ENCODE results near the gene ZCCHC13. TPM values are rescaled to one million over a fixed set of nuclear protein-coding genes. Genes with fewer than 3 reads are reported as not detected.
"Not testable (repeated sequence)": the region's sequence is repeated elsewhere in the genome, so short reads cannot be mapped to it uniquely, and the experiment has no call there.

ZCCHC13 gene
- polyA plus RNA-seq, 2 of the 4 experiments (the other 2 are of a cell fraction): not detected

GRCh38 chrX:74297766-74298165, 6.2 kb upstream of the ZCCHC13 start:
- TF ChIP-seq FOXS1 (CRISPR knock-in tag; IDR thresholded peaks at IDR 0.05) (no peak), TFCP2L1 (CRISPR knock-in tag; IDR thresholded peaks at IDR 0.05) (no peak), ZFP36 (IDR thresholded peaks at IDR 0.05; ENCODE audit: borderline replicate concordance, partially characterized antibody) (no peak)
- Histone ChIP-seq H3K4me2 (no peak overlapping the region), H3K27ac (no peak overlapping the region), H3K4me1 (no peaks in the 10 kb centered on the region), H3K9me3 (no peaks in the 10 kb centered on the region), H3K4me3 (no peak overlapping the region)
- ChIA-PET CTCF (no interaction called here), POLR2A (no interaction called here)
- FAIRE-seq: no peak
- ATAC-seq: no peak
- WGBS (ENCODE audit: missing lambda C conversion rate): 95% methylated on average over 4 of the region's 4 CpGs
- no peak for DNase-seq (ENCODE audit: low read depth in 1 of 2, low spot score in 1 of 2)

DNA sequence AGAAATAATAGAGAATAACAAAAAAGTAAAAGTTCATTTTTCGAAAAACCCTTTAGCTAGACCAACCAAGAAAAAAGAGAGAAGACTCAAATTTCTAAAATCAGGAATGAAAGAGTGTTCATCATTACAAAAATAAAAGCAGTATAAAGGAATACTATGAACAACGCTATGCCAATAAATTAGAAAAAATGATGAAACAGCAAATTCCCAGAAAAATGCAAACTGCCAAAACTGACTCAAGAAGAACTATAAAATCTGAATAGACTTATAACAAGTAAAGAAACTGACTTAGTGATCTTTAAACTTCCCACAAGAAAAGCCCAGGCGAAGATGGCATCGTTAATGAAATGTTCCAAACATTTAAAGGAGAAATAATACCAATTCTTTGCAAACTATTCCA, 3.1 kb upstream of the ZCCHC13 start:
- Histone ChIP-seq H3K4me2 (no peak overlapping the region), H3K4me3 (no peak overlapping the region), H3K27ac (no peak overlapping the region), H3K9me3 (no peaks in the 10 kb centered on the region), H3K4me1 (no peaks in the 10 kb centered on the region)
- DNase-seq (ENCODE audit: low read depth in 1 of 2, low spot score in 1 of 2) (no peak), FAIRE-seq (no peak), ATAC-seq (no peak)
- WGBS (ENCODE audit: missing lambda C conversion rate): 76% methylated on average over 4 of the region's 4 CpGs
- TF ChIP-seq MAFK (IDR thresholded peaks at IDR 0.05; ENCODE audit: partially characterized antibody) (peak; percentile 65), EHMT2 (IDR thresholded peaks at IDR 0.05; ENCODE audit: low read depth) (no peak)
- CTCF ChIA-PET: no interaction called here
- POLR2A ChIA-PET: no interaction called here

- FAIRE-seq (no peak), ATAC-seq (no peak), DNase-seq (ENCODE audit: low read depth in 1 of 2, low spot score in 1 of 2) (no peak)
- TF ChIP-seq JUN (IDR thresholded peaks at IDR 0.05): no peak
- TF ChIP-seq TFCP2L1 (CRISPR knock-in tag; IDR thresholded peaks at IDR 0.05): no peak
- no peak for TF ChIP-seq POLR2A (IDR thresholded peaks at IDR 0.05; ENCODE audit: low read length)
- TF ChIP-seq, protein P1, sequence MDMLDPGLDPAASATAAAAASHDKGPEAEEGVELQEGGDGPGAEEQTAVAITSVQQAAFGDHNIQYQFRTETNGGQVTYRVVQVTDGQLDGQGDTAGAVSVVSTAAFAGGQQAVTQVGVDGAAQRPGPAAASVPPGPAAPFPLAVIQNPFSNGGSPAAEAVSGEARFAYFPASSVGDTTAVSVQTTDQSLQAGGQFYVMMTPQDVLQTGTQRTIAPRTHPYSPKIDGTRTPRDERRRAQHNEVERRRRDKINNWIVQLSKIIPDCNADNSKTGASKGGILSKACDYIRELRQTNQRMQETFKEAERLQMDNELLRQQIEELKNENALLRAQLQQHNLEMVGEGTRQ (IDR thresholded peaks at IDR 0.05): no peak
- TF ChIP-seq SMC3 (IDR thresholded peaks at IDR 0.05): no peak
- no peak for TF ChIP-seq ZC3H11A (IDR thresholded peaks at IDR 0.05)
- no peak for TF ChIP-seq SREBF2 (IDR thresholded peaks at IDR 0.05)
- TF ChIP-seq KDM1A (IDR thresholded peaks at IDR 0.05; ENCODE audit: low read depth): no peak
- no peak for TF ChIP-seq ELK1 (IDR thresholded peaks at IDR 0.05; ENCODE audit: low read depth, low read length)
- no peak for TF ChIP-seq MAX (IDR thresholded peaks at IDR 0.05)
- no peak for TF ChIP-seq KDM5A (IDR thresholded peaks at IDR 0.05)
- no peak for TF ChIP-seq CEBPB (IDR thresholded peaks at IDR 0.05)
- TF ChIP-seq ZSCAN20 (CRISPR knock-in tag; IDR thresholded peaks at IDR 0.05): no peak
- no peak for TF ChIP-seq BHLHE40 (IDR thresholded peaks at IDR 0.05; ENCODE audit: low read depth, low read length)
- TF ChIP-seq PBX3 (IDR thresholded peaks at IDR 0.05): no peak
- TF ChIP-seq RNF2 (IDR thresholded peaks at IDR 0.05; ENCODE audit: borderline replicate concordance, low read depth): no peak
- TF ChIP-seq HOXA7 (CRISPR knock-in tag; IDR thresholded peaks at IDR 0.05): no peak
- TF ChIP-seq, protein P2, sequence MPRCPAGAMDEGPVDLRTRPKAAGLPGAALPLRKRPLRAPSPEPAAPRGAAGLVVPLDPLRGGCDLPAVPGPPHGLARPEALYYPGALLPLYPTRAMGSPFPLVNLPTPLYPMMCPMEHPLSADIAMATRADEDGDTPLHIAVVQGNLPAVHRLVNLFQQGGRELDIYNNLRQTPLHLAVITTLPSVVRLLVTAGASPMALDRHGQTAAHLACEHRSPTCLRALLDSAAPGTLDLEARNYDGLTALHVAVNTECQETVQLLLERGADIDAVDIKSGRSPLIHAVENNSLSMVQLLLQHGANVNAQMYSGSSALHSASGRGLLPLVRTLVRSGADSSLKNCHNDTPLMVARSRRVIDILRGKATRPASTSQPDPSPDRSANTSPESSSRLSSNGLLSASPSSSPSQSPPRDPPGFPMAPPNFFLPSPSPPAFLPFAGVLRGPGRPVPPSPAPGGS (IDR thresholded peaks at IDR 0.05): no peak
- TF ChIP-seq CBX8 (IDR thresholded peaks at IDR 0.05): no peak
- TF ChIP-seq, protein P3, sequence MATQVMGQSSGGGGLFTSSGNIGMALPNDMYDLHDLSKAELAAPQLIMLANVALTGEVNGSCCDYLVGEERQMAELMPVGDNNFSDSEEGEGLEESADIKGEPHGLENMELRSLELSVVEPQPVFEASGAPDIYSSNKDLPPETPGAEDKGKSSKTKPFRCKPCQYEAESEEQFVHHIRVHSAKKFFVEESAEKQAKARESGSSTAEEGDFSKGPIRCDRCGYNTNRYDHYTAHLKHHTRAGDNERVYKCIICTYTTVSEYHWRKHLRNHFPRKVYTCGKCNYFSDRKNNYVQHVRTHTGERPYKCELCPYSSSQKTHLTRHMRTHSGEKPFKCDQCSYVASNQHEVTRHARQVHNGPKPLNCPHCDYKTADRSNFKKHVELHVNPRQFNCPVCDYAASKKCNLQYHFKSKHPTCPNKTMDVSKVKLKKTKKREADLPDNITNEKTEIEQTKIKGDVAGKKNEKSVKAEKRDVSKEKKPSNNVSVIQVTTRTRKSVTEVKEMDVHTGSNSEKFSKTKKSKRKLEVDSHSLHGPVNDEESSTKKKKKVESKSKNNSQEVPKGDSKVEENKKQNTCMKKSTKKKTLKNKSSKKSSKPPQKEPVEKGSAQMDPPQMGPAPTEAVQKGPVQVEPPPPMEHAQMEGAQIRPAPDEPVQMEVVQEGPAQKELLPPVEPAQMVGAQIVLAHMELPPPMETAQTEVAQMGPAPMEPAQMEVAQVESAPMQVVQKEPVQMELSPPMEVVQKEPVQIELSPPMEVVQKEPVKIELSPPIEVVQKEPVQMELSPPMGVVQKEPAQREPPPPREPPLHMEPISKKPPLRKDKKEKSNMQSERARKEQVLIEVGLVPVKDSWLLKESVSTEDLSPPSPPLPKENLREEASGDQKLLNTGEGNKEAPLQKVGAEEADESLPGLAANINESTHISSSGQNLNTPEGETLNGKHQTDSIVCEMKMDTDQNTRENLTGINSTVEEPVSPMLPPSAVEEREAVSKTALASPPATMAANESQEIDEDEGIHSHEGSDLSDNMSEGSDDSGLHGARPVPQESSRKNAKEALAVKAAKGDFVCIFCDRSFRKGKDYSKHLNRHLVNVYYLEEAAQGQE (IDR thresholded peaks at IDR 0.05): no peak
- no peak overlapping the region for H3K27ac ChIP-seq
- CTCF ChIA-PET: no interaction called here
- no peaks in the 10 kb centered on the region for H3K4me1 ChIP-seq
- POLR2A ChIA-PET: no interaction called here
- H3K9me3 ChIP-seq: no peaks in the 10 kb centered on the region
- no peak overlapping the region for H3K4me3 ChIP-seq
- WGBS (ENCODE audit: missing lambda C conversion rate): 34% methylated on average over 4 of the region's 4 CpGs
- no peak overlapping the region for H3K4me2 ChIP-seq
Measured at GRCh38 chrX:74318672-74319071, 14.7 kb downstream of the ZCCHC13 start.

DNA sequence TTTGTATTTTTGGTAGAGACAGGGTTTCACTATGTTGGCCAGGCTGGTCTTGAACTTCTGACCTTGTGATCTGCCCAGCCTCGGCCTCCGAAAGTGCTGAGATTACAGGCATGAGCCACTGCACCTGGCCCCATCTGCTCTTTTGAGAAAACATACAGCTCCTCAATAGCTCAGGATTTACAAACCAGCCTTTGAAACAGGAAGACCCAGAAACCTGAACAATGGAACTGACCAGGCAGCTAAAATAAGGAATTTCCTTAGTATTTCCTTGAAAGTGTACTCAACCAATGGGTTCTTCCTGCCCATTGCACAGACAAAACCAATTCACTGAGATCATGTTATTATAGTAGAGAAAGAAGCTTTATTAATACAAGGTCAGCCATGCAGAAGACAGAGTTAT, 15.3 kb downstream of the ZCCHC13 start:
- FAIRE-seq; POLR2A ChIA-PET; H3K27ac ChIP-seq; H3K4me3 ChIP-seq; DNase-seq (ENCODE audit: low read depth in 1 of 2, low spot score in 1 of 2); H3K4me1 ChIP-seq; H3K9me3 ChIP-seq; H3K4me2 ChIP-seq; ATAC-seq: not testable (repeated sequence)
- 86% methylated on average over 2 of the region's 2 CpGs for WGBS (ENCODE audit: missing lambda C conversion rate)
- CTCF ChIA-PET: interaction anchor here (1.0 to 1.3 kb wide), 2 partner anchors 10 to 62 kb away, joined by 3 to 4 read pairs; no protein-coding TSS in a partner anchor

Data from A549 (cell line).